ENCODE results near the gene POTED.
"Not testable (repeated sequence)": the region's sequence is repeated elsewhere in the genome, so short reads cannot be mapped to it uniquely, and the experiment has no call there.

POTED gene

GRCh38 chr21:13609477-13609876, at the start of gene POTED:
POTED (plus strand) TSS chr21:13609777; CDS start chr21:13610229, 452 bp downstream.
- in situ Hi-C loops (cut with HindIII; ENCODE audit: low pct_ligation_motif_present, low pct_unique_long_range_greater_than_20kb, low sequenced_read_pairs); DNase-seq: not testable (repeated sequence)

GRCh38 chr21:13650101-13650500, 40.5 kb downstream of the POTED start:
- DNase-seq; in situ Hi-C loops (cut with HindIII; ENCODE audit: low pct_ligation_motif_present, low pct_unique_long_range_greater_than_20kb, low sequenced_read_pairs): not testable (repeated sequence)

DNA sequence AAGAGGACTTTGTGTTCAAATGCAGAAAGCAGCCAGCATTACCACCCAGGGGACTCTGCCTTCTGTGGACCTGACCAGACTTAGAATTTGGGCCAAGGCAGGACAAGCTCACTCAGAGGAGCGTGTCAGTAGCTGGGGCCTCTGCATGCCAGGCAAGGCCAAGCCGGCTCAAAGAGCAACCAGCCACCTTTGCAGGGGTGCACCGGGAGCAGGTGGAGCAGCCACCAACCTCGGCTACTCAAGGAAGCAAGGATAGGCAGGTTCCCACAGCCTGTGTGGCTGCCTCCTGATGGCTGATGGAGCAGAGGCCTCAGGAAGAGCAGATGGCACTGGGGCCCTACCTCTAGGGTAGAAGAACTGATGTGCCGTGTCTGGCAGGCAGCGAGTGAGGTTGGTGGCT, 42.2 kb downstream of the POTED start:
- DNase-seq; in situ Hi-C loops (cut with HindIII; ENCODE audit: low pct_ligation_motif_present, low pct_unique_long_range_greater_than_20kb, low sequenced_read_pairs): not testable (repeated sequence)
